Left colon (tissue), 2 donors: ENCODE data around the gene PREPL. TPM values are rescaled to one million over a fixed set of nuclear protein-coding genes. Genes with fewer than 3 reads are reported as not detected.
A peak's percentile ranks its signal among the peaks of the same experiment; 100 is the strongest.

Source experiments
- ATAC-seq: fragments of 200-7000 bp; cut with Tn5 transposase; one replicate; pipeline ENCODE4 v1.9.1; 2020; ENCODE audit warnings: mild to moderate bottlenecking, moderate library complexity
- DNase-seq, 2 donors: peaks; one replicate each; pipeline ENCODE4 v3.0.0-alpha.2; 2020
- intact Hi-C, 2 donors: fragments of 100-400 bp; cut with DNase I in 1 of 2; cut with micrococcal nuclease in 1 of 2; formaldehyde crosslinking; loops; one replicate each; pipeline versions ENCODE4 v1.11.2 to v1.14.0; 2022; cut with DNase I, micrococcal nuclease
- total RNA-seq, 2 donors: library from RNA; stranded (reverse); fragmentation: NEBNext Ultra II Directional; extraction: Animal tissue kit (Norgen Biotek cat#: 25700); gene quantifications; one replicate each; pipeline ENCODE4 v1.2.1, GENCODE V29; 2021
- donor health status: DM: no; HTN: no; CAD: no.
- donor health status: DM: yes; HTN: yes; CAD: no.

PREPL gene
- total RNA-seq, 2 donors from 2014 or later = 28.4 to 32.4 TPM

GRCh38 chr2:44273076-44273475 lies 88.2 kb downstream of the PREPL start:
- no peak for ATAC-seq
- intact Hi-C loops = no loop called here
- no peak for DNase-seq

- DNase-seq (no peak), ATAC-seq (no peak)
- intact Hi-C loops = no loop called here
Measured at GRCh38 chr2:44271296-44271695, 90.0 kb downstream of the PREPL start.

- ATAC-seq (peak; percentile 15), DNase-seq (no peak)
- intact Hi-C loops = no loop called here
Measured at GRCh38 chr2:44269831-44270230, 91.5 kb downstream of the PREPL start.

GRCh38 chr2:44267796-44268648 lies 93.3 kb downstream of the PREPL start:
- ATAC-seq (no peak), DNase-seq (no peak)
- intact Hi-C loops = no loop called here

Other genes with a start within 250 kb of the PREPL start
- 10 to 100 TPM; 62.5 to 63.0 TPM for gene PPM1B, start 192.6 kb downstream of the PREPL start, total RNA-seq
- 10 to 100 TPM; 45.8 to 84.7 TPM for gene SLC3A1, start 86.0 kb downstream of the PREPL start, total RNA-seq
- 10 to 100 TPM in 1 of 2 donors, 1 to 10 TPM in 1; 9.3 to 14.3 TPM for gene CAMKMT, start 453 bp upstream of the PREPL start, total RNA-seq